HG03432 (cell line): Measurements from ENCODE around the gene LRPAP1.
A peak's percentile ranks its signal among the peaks of the same experiment; 100 is the strongest.

Source experiments
- ATAC-seq: cut with Tn5 transposase; IDR thresholded peaks from one replicate; pipeline ENCODE4 v1.9.1; 2021; ENCODE audit warnings: mild to moderate bottlenecking, moderate library complexity; ENCODE audit not compliant: unreplicated experiment

The LRPAP1 gene

DNA sequence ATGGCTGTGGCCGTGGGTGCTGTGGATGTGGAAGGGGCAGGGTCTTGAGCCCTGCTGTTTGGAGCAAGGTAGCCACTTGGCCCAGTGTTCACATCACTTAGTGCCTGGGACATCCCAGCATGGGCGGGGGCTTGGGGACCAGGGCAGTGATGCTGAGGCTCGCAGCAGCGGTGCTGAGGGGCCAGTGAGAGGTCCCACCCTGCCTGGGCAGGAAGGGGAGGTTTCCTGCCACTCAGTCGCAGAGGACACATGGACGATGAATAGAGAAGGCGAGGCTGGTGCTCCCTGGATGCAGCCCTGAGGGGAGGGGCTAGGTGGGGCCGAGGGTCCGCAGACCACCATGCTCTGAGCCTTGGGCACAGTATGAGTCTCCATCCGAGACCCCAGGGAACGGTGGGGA is 43.4 kb downstream of the LRPAP1 start:
- no peak for ATAC-seq

DNA sequence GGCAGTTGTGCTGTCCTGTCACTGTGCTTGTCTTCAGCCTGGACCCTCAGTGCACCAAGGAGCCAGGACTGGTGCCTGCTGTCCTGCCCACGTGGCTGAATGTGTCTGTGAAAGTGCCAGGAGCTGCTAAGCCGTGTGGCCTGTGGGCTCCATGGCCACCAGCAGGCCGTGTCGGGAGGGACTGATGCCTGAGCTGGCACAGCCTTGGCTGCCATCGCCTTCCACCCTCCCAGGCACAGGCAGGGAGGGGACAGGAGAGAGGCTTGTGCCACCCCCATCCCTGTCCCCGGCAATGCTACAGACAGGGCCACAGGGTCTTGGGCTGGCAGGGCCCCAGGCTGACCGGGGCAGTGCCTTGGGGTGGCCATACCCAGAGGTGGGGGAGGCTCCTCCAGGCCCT is 44.4 kb downstream of the LRPAP1 start:
- ATAC-seq: no peak

DNA sequence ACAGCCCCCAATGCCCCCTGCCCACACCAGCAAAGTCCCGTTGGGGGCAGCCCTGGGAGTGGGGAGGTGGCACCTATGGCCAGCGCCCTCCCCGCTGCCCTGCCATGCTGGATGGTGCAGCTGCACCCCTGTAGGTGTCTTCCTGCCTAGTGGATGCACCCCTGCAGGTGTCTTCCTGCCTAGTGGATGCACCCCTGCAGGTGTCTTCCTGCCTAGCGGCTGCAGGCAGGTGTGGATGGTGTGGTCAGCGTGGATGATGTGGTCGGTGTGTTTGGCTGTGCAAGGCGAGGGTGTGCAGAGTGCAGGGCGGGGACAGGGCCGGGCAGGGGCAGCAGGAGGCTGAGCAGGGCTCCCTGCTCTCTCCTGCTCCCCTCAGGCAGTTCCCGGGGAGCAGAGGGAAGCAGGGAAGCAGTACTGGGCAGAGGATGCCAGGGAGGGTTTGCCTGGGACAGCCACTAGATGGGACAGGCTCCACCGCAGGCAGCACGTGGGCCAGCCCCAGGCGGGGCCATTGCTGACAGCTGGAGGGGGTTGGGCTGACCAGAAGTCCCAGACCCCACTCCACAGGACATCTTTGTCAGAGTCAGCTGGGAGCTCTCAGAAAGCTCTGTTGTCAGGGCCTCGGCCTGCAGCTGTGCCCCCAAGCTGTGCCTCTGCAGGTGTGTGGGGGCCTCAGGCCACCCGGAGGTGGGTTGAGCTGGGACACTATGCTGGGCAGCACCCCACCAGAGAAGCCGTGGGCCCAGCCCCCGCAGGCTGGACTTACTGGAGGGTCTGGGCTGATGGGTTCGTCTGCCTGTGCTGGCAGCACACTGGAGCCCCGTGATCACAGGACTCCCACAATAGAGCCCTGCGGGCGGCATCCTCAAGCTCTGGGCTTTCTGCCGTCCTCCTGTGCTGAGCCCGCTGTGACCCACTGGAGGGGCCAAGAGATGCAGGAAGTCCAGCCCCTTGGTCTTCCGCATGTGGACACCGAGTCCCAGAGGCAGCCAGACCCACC is 45.4 kb downstream of the LRPAP1 start:
- ATAC-seq: no peak

DNA sequence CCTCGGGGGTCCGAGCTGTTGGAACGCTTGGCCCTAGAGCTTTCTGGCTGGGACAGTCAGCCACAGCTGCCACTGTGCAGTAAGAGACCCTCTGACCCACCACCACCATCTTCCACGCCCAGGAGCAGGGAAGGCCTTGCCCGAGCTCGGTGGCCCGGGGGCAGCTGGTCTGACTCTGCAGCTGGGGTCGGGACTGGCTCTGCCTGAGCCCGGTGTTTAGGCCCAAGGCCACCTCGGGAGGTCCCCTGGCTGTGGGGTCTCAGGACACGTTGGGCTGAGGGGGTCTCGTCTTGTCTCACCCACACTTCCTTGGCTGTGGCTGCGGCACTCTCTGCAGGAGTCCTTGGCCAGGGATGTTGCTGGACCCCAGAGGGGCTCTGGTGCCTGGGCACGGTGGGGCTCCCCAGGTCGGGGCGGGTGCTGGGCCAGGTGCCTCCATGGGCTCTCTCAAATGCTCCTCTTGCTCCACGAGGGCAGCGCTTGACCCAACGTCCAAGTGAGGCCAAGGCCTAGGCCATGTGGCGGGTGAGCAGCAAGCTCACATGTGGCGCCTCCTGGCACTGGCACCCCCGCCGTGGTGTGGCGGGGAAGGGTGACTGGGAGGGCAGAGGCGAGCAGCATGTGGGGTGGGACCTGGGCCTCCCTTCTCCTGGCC is 46.2 kb downstream of the LRPAP1 start:
- ATAC-seq: no peak

DNA sequence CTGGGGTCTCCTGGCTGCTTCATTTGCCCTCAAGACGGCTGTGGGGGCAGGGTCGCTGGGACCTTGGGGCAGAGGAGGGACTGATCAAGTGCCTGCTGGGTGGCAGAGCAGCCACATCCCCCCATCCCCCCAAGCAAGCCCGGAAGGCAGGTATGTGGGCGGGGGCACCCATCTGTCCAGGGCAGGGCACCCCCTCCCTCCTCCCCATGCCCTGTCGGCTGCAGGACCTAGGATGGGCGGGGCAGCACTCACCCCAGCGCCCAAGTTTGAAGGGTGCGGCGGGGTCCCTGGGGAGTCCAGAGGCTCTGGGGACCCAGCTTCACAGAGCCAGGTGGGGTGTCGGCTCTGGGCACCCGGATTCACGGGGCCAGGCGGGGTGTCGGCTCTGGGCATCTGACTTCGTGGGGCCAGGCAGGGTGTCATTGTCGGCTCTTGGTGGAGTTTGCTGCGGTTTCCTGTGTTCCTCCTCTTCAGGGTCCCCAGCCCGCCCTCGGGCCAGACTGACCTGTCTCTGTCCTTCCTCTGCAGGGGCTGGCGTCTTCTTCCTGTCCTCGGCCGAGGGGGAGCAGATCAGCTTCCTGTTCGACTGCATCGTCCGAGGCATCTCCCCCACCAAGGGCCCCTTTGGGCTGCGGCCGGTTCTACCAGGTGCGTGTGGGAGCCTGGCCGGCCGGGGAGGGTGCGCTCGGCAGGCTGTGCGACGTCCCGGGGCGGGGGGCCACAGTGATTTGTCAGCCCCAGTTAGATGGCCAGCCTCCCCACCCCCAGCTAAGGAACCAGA is 47.0 kb downstream of the LRPAP1 start:
- ATAC-seq: no peak

DNA sequence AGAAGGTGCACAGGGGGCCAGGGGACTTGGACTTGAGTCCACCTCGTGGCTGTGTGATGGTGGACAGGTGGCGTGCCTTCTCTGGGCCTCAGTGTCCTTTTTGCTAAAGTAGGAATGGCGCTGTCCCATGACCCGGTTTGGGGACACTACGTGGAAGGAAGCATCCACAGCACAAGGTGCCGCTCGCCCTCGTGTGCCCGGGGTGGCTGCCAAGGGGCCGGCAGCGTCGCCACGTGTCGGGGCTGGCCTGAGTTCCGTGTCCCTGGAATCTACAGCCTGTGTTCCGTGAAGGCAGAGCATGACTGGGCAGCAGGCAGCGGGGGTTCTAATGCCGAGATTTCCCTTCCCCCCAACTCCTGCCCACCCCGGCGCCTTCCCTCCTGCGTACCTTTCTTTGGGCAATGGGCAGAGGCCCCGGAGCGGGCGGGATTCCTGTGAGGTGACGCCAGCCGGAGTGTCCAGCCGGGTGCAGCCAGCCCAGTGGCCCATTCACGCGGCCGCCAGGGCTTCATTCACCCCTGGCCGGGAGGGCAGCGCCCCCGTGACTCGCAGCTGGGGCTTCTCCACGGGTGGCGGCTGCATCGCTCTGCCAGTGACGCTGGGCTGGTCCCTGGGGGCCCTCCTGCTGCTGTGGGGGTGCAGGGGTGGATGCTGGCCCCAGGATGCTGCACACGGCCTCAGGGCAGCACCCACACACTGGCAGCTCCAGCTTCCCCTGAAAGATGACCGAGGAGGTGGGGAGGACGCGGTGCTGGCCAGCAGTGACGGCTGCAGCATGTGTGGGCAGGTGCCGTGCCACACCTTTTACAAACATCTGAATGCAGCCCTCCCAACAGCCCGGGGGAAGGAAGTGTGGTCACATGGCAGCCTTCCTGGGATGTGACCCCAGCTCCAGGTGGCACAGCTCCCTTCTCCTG is 47.9 kb downstream of the LRPAP1 start:
- ATAC-seq: no peak

DNA sequence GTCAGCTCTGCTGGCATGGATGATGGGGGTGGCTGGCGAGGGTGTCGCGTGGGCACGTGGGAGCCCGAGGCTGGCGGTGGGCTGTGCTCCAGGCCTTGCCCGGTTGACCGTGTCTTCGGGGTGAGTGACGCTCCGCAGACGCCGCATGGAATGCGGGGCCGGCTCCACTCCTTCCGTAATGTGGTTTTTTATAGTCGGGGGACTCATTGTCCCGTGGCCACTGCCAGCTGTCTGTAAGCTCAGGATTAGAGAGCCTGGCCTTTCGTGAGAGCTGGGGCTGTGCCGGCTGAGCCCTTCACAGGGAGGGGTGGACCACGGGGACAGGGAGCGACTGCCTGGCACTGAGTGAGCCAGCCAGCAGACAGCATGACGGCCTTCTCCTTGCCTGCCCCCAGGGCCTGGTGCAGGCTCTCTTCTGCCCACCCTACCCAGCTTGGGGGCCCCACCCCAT is 48.7 kb downstream of the LRPAP1 start:
- no peak for ATAC-seq

DNA sequence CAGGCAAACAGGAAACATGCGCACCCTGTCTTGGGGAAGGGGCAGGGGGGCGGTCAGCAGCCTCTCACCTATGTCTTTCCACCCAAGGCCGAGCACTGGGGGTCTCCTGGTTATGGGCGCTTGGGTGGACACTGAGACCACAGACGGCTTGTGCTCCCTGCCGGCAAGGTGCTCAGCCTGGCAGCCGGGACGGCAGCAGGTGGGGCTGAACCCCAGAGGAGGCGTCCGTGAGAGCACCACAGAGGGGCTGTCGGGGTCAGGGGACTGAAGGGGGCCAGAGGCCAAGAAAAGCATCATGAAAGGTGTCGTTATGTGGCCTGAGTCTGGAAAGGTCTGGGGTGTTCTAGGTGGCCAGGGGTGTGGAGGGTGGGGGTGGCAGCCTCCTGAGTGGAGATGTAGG is 49.5 kb downstream of the LRPAP1 start:
- ATAC-seq: no peak

DNA sequence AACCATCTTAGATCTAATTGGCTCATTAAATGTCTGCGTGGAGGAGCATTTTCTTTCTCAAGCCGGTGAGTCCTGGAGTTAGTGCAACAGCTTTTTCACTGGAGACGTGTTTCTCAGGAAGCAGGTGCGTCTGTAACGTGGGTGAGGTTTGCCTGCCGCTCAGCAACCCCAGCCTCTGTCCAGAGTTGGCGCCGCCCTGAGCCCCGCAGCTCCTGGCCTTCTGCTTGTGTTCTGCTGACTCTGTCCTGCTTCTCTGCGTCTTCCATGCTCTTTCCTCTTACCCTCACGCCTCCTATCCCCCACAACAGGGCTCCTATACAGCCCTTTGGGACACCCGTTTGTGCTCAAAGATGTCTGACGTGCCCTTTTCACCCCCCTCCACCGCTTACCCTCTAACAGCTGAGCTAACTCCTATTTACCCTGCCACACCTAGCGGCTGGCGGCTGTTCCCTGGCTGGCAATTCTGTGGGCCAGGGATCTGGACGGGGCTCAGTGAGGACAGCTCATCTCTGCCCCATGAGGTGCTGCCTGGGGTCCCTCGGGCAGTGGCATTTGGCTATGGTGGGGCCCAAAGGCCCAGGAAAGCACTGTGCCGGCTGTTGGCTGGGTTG is 50.3 kb downstream of the LRPAP1 start:
- ATAC-seq: no peak

DNA sequence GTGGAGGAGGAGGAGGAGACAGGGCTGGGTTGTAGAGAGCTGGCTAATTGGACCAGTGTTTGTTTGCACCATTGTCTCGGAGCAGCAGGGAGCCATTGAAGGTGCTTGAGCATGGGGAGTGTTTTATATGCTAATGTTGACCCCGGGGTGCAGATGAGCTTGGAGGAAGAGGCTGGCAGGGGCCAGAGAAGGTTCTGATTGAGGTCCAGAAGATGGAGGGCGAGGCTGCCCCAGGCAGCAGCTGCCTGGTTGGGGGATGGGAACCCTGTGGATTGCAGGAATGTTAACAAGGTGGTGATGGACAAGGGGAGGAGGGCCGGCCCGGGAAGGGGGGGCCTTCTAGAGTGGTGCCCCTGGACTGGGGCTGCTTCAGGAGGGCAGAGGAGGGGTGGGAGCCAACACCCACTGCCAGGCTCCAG is 51.1 kb downstream of the LRPAP1 start:
- ATAC-seq: no peak

DNA sequence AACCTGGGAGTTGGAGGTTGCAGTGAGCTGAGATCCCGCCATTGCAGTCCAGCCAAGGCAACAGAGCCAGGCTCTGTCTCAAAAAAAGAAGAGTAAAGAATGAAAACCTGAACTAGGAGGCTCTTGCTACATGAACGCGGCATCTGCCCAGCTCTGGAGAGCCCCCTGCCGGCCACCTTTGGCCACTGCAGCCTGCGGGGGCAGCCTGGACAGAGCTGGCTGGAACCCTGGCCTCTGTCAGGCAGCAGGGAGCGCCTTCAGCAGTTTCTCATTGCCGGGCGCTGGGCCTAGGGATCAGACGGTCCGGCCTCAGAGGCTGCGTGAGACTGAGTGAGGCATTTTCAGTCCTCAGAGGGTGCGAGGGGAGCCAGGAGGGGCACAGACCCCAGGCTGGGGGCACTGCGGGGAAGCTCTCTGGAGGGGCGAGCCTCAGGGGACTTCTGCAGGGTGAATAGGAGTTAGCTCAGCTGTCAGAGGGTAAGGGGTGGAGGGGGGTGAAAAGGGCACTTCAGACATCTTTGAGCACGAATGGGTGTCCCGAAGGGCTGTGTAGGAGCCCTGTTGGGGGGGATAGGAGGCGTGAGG is 51.6 kb downstream of the LRPAP1 start:
- ATAC-seq: peak; percentile 61

DNA sequence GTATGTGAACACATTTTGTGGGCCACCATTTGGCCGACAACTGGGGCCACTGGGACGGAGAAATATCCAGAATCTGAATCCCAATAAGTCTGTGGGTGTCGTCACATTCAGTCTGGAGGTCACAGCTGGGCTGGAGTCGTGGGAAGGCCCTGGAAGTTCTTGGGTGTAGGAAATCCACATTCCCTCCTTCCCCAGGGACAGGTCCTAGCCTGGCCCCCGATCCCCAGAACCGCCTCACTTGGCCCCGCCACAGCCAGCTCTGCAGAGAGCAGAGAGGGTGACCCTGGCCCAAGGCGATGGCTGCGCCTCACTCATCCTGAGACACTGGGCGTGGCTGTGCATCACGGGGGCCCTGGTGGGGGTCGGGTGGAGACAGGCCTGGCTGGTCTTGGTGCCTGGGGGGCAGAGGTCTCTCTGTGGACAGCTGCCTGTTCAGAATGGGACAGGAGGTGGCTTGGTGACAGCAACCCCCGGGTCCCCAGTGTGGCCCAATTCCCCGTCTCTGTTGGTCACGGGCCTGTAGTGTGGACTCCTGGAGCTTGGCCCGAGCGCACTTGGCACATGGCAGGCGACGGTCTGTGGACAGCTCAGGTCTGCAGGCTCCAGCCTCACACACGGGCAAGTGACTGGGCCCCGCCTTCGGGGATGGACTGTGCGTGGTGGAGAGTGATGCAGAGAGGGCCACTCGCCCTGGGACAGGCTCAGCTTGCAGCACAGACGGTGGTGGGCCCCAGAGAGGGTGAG is 52.7 kb downstream of the LRPAP1 start:
- ATAC-seq: no peak

DNA sequence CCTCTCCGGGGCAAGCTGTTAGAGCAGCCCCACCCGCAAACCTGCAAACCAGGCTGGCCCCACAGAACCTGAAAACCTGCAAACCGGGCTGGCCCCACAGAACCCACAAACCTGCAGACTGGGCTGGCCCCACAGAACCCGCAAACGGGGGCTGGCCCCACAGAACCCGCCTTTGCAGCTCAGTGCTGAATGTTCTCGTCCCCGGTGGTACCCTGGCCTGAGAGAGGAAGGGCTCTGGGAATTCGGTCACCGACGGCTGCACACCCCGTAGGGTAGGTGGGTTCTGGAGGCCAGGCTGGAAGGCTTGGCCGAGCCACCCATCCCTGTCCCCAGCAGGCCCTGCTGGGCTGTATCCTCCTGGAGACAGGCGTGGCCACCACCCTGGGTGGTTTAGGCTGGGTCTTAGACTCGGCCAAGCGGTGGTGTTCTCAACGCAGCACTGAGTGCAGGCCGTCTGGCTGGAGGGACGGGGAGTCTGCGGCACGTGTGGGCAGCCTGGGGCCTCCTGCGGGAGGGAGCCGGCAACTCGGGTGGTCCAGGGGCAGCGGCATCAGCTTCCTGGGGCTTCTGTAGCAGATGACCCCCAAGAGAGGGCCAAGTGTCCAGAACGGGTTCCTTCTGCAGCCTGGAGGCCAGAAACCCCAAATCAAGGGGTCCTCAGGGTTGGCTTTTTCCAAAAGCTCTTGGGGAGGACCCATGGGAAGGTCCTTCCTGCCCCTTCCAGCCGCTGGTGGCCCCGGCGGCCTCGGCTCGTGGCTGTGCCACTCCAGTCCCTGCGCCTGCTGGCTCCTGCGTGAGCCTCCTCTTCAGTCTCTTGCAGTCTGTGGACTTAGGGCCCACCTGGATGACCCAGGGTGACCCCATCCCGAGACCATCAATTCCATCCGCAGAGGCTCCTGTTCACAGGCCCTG is 53.5 kb downstream of the LRPAP1 start:
- ATAC-seq: no peak

DNA sequence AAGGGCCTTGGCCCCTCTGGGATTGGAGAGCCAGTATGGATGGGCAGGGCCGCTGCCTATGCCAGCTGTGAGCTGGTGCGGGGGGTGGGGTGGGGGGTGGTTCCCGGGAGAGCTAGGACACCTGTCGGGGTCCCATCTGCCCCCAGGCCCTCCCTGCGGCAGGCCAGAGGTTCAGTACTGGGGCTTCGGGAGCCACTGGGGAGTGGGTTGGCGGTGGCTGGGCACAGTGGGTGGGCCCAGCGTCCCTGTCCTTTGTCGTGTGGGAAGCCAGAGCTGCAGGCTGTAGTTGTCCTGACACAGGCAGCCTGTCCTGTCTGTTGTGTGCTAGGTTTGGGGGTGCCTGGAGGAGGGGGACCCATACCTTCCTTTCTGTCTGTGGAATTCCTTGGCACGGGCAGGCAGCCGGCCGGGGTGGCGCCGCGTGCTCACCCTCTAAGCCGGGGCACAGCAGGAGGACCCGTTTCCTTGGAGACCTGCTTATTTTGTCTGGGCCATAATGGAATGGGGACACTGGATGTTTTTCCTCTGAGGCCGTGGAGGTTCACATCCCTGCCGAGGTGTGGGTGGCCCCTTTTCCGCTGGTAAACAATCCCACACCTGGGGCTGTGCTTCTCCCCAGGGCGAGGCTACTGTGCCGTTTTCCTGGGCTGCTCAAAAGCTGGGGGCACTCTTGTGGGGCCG is 54.3 kb downstream of the LRPAP1 start:
- ATAC-seq: no peak

DNA sequence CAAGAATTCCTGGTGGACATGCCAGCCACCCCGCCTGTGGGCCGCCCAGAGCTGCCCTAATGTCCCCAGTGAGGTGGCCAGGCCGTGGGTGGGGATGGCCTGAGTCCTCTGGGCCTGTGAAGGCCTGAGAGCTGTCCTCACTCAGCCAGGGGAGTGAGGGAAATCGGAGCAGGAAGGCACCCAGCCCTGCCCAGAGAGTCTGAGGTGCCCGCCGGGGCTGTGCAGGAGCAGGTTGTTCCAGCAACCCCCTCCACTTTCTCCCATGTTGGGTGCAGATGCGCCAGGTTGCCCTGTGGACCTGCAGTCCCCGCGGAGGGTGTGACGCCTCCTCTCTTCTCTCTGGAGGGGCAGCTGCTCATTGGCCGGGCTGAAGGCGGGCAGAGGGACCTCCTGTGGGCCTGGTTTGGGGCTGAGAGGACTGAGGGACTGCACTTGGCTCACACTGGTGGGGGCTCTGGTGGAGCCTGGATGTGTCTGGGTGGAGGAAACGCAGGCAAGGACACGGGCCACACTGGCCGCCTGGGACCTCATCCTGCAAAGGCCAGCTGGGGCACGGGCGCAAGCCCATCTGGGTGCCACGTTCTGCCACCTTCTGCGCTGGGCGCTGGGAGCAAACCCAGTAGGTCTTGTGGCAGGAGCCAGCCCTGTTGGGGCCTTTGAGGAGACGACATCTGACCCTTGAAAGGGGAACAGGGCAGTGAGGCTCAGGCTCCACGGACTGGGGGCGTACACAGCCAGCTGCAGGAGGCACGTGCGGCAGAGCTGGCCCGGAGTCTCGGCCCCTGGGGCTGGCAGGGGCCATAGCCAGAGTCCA is 55.1 kb downstream of the LRPAP1 start:
- no peak for ATAC-seq

DNA sequence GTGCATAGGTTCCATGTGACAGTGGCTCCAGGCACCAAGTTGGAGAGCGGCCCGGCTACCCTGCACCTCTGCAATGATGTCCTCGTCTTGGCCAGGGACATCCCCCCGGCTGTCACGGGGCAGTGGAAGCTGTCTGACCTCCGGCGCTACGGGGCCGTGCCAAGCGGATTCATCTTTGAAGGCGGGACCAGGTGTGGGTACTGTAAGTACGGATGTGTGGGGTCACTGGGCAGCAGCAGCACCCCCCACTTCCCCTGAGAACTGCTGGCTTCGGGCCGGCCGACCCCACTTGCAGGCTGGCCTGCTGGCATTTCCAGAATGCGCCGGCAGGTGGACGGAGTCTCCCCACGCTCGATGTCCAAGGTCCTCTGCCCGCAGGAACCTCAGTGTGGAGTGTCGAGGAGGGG is 55.9 kb downstream of the LRPAP1 start:
- ATAC-seq: no peak
